Thoracic aorta (tissue), 2 donors: ENCODE results near the gene POC1A. TPM values are rescaled to one million over a fixed set of nuclear protein-coding genes. Genes with fewer than 3 reads are reported as not detected.

Experiments
- ATAC-seq: fragments of 150-250 bp; one replicate; pipeline ENCODE4 v1.8.0; 2017; ENCODE audit warnings: low read depth; ENCODE audit not compliant: insufficient number of reproducible peaks, low FRiP score
- DNase-seq: peaks from one replicate; pipeline ENCODE4 v3.0.0-alpha.2; 2020; ENCODE audit warnings: low spot score
- H3K27ac ChIP-seq, 2 donors: fragments of 200-600 bp; sonication (generic); 1 replicate in 1 of 2; 2 replicates in 1 of 2; pipeline ENCODE4 v1.5.1; 2016; ENCODE audit warnings: mild to moderate bottlenecking in 2 of 2, moderate library complexity in 2 of 2
- H3K27me3 ChIP-seq: fragments of 200-600 bp; sonication (generic); replicated peaks from 2 replicates; pipeline ENCODE4 v1.6.0; 2016; ENCODE audit warnings: mild to moderate bottlenecking; ENCODE audit not compliant: insufficient read depth
- H3K36me3 ChIP-seq: fragments of 200-600 bp; sonication (generic); one replicate; pipeline ENCODE4 v1.5.1; 2016
- H3K4me1 ChIP-seq, 2 donors: fragments of 200-600 bp; sonication (generic); 1 replicate in 1 of 2; 2 replicates in 1 of 2; pipeline versions ENCODE4 v1.5.1 to v1.6.0; 2016; ENCODE audit warnings: low read depth in 2 of 2, mild to moderate bottlenecking in 1 of 2; ENCODE audit not compliant: control insufficient read depth in 1 of 2
- H3K4me3 ChIP-seq: fragments of 200-600 bp; sonication (generic); 2 replicates; pipeline ENCODE4 v1.5.1; 2016; ENCODE audit warnings: mild to moderate bottlenecking
- H3K9me3 ChIP-seq: fragments of 200-600 bp; sonication (generic); 2 replicates; pipeline ENCODE4 v1.5.1; 2016
- CTCF ChIP-seq: fragments of 200-600 bp; sonication (generic); IDR thresholded peaks from one replicate; pipeline ENCODE4 v1.5.1; 2019; ENCODE audit warnings: antibody characterized with exemption
- total RNA-seq, 2 donors: library from RNA; depleted of rRNA; stranded (reverse); fragments of >200 nt; gene quantifications; one replicate each; pipeline versions ENCODE4 v1.1.0 to v1.2.3, GENCODE V29; 2016

The POC1A gene
- total RNA-seq, 2 donors from 2014 or later: 8.1 TPM; not detected in 1

GRCh38 chr3:52188556-52188955 lies 34.3 kb upstream of the POC1A start:
- no peak for ATAC-seq
- Histone ChIP-seq H3K9me3 (no peaks in the 10 kb centered on the region), H3K36me3 (no peaks in the 10 kb centered on the region), H3K27me3 (no peaks in the 10 kb centered on the region), H3K27ac (no peak overlapping the region), H3K4me3 (no peak overlapping the region), H3K4me1 (peaks cover 5 to 19% of the 10 kb centered on the region in 2 donors)
- no peak for DNase-seq
- TF ChIP-seq CTCF: no peak

- Histone ChIP-seq H3K27me3 (no peaks in the 10 kb centered on the region), H3K36me3 (no peaks in the 10 kb centered on the region), H3K27ac (no peak overlapping the region), H3K4me1 (peaks cover 5 to 19% of the 10 kb centered on the region in 2 donors), H3K4me3 (no peak overlapping the region), H3K9me3 (no peaks in the 10 kb centered on the region)
- ATAC-seq (no peak), DNase-seq (no peak)
- no peak for TF ChIP-seq CTCF
Observed at GRCh38 chr3:52186729-52187128, 32.5 kb upstream of the POC1A start.

GRCh38 chr3:52185837-52186236 lies 31.6 kb upstream of the POC1A start:
- DNase-seq (no peak), ATAC-seq (no peak)
- H3K9me3 ChIP-seq: no peaks in the 10 kb centered on the region
- H3K27ac ChIP-seq: no peak overlapping the region
- no peak overlapping the region for H3K4me3 ChIP-seq
- H3K27me3 ChIP-seq: no peaks in the 10 kb centered on the region
- no peak for TF ChIP-seq CTCF
- no peaks in the 10 kb centered on the region for H3K36me3 ChIP-seq
- peaks cover 5 to 17% of the 10 kb centered on the region in 2 donors for H3K4me1 ChIP-seq

GRCh38 chr3:52185311-52185710 lies 31.1 kb upstream of the POC1A start:
- Histone ChIP-seq H3K4me1 (peaks cover 0 to 12% of the 10 kb centered on the region in 2 donors), H3K27me3 (no peaks in the 10 kb centered on the region), H3K36me3 (no peaks in the 10 kb centered on the region), H3K4me3 (no peak overlapping the region), H3K27ac (no peak overlapping the region), H3K9me3 (no peaks in the 10 kb centered on the region)
- TF ChIP-seq CTCF: no peak
- DNase-seq (no peak), ATAC-seq (no peak)

- Histone ChIP-seq H3K9me3 (no peaks in the 10 kb centered on the region), H3K27ac (no peak overlapping the region), H3K4me3 (no peak overlapping the region), H3K4me1 (peaks cover 0 to 6% of the 10 kb centered on the region in 2 donors), H3K27me3 (no peaks in the 10 kb centered on the region), H3K36me3 (no peaks in the 10 kb centered on the region)
- ATAC-seq (no peak), DNase-seq (no peak)
- TF ChIP-seq CTCF: no peak
Observed at GRCh38 chr3:52184690-52185089, 30.5 kb upstream of the POC1A start.
